Osteoblast (primary cell): ENCODE results near the gene RSPO4. TPM values are rescaled to one million over a fixed set of nuclear protein-coding genes. Genes with fewer than 3 reads are reported as not detected.
A peak's percentile ranks its signal among the peaks of the same experiment; 100 is the strongest.

Experiments
- DNase-seq: peaks from one replicate; pipeline ENCODE4 v3.0.0; 2011; ENCODE audit warnings: low spot score, mixed read lengths; ENCODE audit not compliant: insufficient read length; ENCODE audit errors: missing footprints
- H2AFZ ChIP-seq: 2 replicates; pipeline ENCODE4 v1.6.0; 2011; ENCODE audit warnings: mild to moderate bottlenecking, low read length
- H3K27ac ChIP-seq: 2 replicates; pipeline ENCODE4 v1.5.1; 2011; ENCODE audit warnings: mild to moderate bottlenecking, low read depth, low read length, moderate library complexity
- H3K27me3 ChIP-seq: 2 replicates; pipeline ENCODE4 v1.6.0; 2012; ENCODE audit warnings: mild to moderate bottlenecking, control low read depth, inconsistent platforms, low read length, moderate library complexity; ENCODE audit not compliant: insufficient read depth
- H3K36me3 ChIP-seq: 2 replicates; pipeline ENCODE4 v1.5.1; 2011; ENCODE audit warnings: mild to moderate bottlenecking, low read length, control low read depth, moderate library complexity; ENCODE audit not compliant: insufficient read depth
- H3K4me1 ChIP-seq: 2 replicates; pipeline ENCODE4 v1.5.1; 2011; ENCODE audit warnings: mild to moderate bottlenecking, low read length, control low read depth, moderate library complexity; ENCODE audit not compliant: insufficient read depth
- H3K4me2 ChIP-seq: 2 replicates; pipeline ENCODE4 v1.6.0; 2011; ENCODE audit warnings: mild to moderate bottlenecking, low read length; ENCODE audit not compliant: insufficient read depth
- H3K4me3 ChIP-seq: fragments of 200-600 bp; sonication (generic); 3 replicates; pipeline ENCODE4 v1.5.1; 2012; ENCODE audit warnings: mild to moderate bottlenecking, low read length, inconsistent platforms; ENCODE audit not compliant: insufficient read depth
- H3K79me2 ChIP-seq: 2 replicates; pipeline ENCODE4 v1.6.0; 2012; ENCODE audit warnings: mild to moderate bottlenecking, low read length, control low read depth, inconsistent platforms; ENCODE audit not compliant: insufficient read depth
- H3K9me3 ChIP-seq: 2 replicates; pipeline ENCODE4 v1.5.1; 2011; ENCODE audit warnings: low read depth, low read length, control low read depth
- H4K20me1 ChIP-seq: 2 replicates; pipeline ENCODE4 v1.6.0; 2012; ENCODE audit warnings: mild to moderate bottlenecking, low read length, control low read depth; ENCODE audit not compliant: insufficient read depth
- total RNA-seq: library from RNA; depleted of rRNA; stranded (reverse); fragments of >200 nt; gene quantifications from 2 replicates; pipeline ENCODE4 v1.2.3, GENCODE V29; 2012
- TF ChIP-seq, protein P1 (sequence below): IDR thresholded peaks from 2 replicates; pipeline ENCODE4 v1.5.1; 2011; ENCODE audit warnings: mild to moderate bottlenecking, low read depth, low read length, moderate library complexity; ENCODE audit errors: extremely low read depth

The RSPO4 gene
- total RNA-seq, 1 donor: not detected

DNA sequence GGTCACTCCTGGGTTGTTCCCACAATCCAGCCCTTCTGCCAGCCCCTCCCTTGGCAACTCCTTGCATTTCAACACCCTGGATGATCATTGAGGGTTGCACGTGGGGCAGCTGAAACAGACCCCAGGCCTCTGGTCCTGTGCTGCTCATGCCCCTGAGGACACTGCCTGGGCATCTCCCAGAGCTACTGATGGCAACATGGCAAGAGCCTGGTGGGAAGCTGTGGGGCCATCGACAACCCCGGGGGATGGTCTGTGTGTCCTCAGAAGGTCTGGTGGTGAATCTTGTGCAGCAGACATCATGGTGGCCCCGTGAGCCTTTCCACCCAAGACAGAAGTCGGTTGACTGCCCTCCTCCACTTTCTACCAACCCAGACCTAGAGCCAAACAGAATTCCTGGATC, 81.0 kb downstream of the RSPO4 start:
- no peak overlapping the region for H3K27ac ChIP-seq
- no peaks in the 10 kb centered on the region for H3K9me3 ChIP-seq
- H3K4me2 ChIP-seq: no peak overlapping the region
- no peaks in the 10 kb centered on the region for H4K20me1 ChIP-seq
- no peak overlapping the region for H2AFZ ChIP-seq
- H3K36me3 ChIP-seq: no peaks in the 10 kb centered on the region
- TF ChIP-seq, protein P1, sequence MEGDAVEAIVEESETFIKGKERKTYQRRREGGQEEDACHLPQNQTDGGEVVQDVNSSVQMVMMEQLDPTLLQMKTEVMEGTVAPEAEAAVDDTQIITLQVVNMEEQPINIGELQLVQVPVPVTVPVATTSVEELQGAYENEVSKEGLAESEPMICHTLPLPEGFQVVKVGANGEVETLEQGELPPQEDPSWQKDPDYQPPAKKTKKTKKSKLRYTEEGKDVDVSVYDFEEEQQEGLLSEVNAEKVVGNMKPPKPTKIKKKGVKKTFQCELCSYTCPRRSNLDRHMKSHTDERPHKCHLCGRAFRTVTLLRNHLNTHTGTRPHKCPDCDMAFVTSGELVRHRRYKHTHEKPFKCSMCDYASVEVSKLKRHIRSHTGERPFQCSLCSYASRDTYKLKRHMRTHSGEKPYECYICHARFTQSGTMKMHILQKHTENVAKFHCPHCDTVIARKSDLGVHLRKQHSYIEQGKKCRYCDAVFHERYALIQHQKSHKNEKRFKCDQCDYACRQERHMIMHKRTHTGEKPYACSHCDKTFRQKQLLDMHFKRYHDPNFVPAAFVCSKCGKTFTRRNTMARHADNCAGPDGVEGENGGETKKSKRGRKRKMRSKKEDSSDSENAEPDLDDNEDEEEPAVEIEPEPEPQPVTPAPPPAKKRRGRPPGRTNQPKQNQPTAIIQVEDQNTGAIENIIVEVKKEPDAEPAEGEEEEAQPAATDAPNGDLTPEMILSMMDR: no peak
- H3K4me3 ChIP-seq: no peak overlapping the region
- H3K4me1 ChIP-seq: peaks cover 2% of the 10 kb centered on the region
- H3K27me3 ChIP-seq: no peaks in the 10 kb centered on the region
- no peak for DNase-seq
- no peaks in the 10 kb centered on the region for H3K79me2 ChIP-seq

DNA sequence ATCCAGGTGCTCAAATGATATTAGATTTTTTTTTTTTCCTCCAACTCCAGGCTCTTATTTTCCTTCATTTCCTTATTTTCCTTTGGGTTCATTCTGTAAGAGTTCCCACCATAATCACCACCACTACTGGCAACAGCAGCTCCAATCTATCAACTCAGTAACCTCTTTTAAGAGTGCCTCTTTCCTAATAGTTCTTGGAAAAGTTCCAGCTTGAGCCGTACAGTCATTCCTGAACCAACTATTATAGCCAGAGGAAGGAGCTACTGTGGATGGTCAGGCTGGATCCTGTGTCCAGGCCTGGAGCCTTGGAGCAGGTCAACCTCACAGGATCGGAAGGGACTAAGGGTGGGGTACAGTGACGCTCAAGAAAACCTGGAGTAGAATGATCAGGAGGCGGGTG, 81.8 kb downstream of the RSPO4 start:
- Histone ChIP-seq H3K9me3 (no peaks in the 10 kb centered on the region), H3K27ac (no peak overlapping the region), H3K79me2 (no peaks in the 10 kb centered on the region), H3K27me3 (no peaks in the 10 kb centered on the region), H2AFZ (no peak overlapping the region), H4K20me1 (no peaks in the 10 kb centered on the region), H3K4me2 (no peak overlapping the region), H3K4me1 (peaks cover 5% of the 10 kb centered on the region), H3K36me3 (no peaks in the 10 kb centered on the region), H3K4me3 (no peak overlapping the region)
- no peak for DNase-seq
- TF ChIP-seq, protein P1: no peak

DNA sequence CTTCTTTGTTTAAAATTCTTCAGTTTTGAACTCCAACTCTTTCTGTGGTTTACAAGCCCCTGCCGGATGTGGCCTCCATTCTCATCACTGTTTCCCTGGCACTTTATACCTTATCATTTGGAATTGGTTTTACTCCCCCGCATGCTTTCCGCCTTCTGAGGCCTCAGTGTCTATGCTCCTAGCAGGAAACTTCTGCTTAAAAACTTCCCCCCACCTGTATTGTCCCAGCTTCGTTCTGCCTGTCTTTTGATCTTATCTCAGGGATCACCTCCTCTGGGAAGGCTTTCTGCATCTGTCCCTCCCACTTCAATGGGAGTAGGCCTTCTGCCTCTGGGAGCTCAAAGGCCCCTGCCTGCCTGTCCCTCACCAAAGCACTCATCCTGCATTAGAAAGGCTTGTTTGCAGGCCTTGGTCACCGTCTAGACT, 82.6 kb downstream of the RSPO4 start:
- H3K4me1 ChIP-seq: peaks cover 8% of the 10 kb centered on the region
- H3K9me3 ChIP-seq: no peaks in the 10 kb centered on the region
- TF ChIP-seq, protein P1: no peak
- H4K20me1 ChIP-seq: no peaks in the 10 kb centered on the region
- no peak for DNase-seq
- H3K4me2 ChIP-seq: no peak overlapping the region
- no peak overlapping the region for H3K27ac ChIP-seq
- H3K79me2 ChIP-seq: no peaks in the 10 kb centered on the region
- H3K36me3 ChIP-seq: no peaks in the 10 kb centered on the region
- no peak overlapping the region for H3K4me3 ChIP-seq
- no peaks in the 10 kb centered on the region for H3K27me3 ChIP-seq
- H2AFZ ChIP-seq: peak overlapping the region; percentile 28

DNA sequence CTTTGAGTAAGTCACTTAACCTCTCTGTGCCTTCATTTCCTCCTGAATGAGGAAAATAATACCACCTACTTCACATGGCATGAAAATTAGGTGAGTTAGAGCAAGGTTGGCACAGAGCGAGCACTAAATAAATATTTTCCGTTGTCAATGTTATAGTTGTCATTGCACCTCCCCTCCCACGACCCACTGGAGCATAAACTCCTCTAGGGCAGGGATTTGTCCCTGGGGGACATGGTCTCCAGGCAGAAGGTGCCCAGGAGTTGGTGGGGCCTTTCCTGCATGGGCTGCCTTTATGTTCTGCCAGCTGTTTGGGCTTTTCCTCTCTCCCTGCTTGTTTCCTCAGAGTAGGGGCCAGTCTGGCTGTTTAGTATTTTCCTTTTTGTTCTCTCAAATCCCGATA, 84.7 kb downstream of the RSPO4 start:
- Histone ChIP-seq H3K4me2 (no peak overlapping the region), H4K20me1 (no peaks in the 10 kb centered on the region), H2AFZ (no peak overlapping the region), H3K27me3 (no peaks in the 10 kb centered on the region), H3K36me3 (no peaks in the 10 kb centered on the region), H3K9me3 (no peaks in the 10 kb centered on the region), H3K4me1 (peaks cover 9% of the 10 kb centered on the region), H3K27ac (no peak overlapping the region), H3K79me2 (no peaks in the 10 kb centered on the region), H3K4me3 (no peak overlapping the region)
- TF ChIP-seq, protein P1: no peak
- DNase-seq: peak; percentile 26
